HUES6 (cell line): Measurements from ENCODE around the gene OGA.

ENCODE experiments used
- H3K27ac ChIP-seq: 2 replicates; pipeline ENCODE4 v1.7.0; 2013; ENCODE audit warnings: low read depth, mild to moderate bottlenecking, low read length, inconsistent platforms
- H3K27me3 ChIP-seq: 2 replicates; pipeline ENCODE4 v1.6.1; 2013; ENCODE audit warnings: low read length; ENCODE audit not compliant: control insufficient read depth, insufficient read depth
- H3K36me3 ChIP-seq: 2 replicates; pipeline ENCODE4 v1.6.1; 2013; ENCODE audit warnings: low read length; ENCODE audit not compliant: control insufficient read depth, insufficient read depth
- H3K4me1 ChIP-seq: 2 replicates; pipeline ENCODE4 v1.6.1; 2013; ENCODE audit warnings: low read length; ENCODE audit not compliant: control insufficient read depth, insufficient read depth
- H3K4me3 ChIP-seq: 2 replicates; pipeline ENCODE4 v1.5.1; 2013; ENCODE audit warnings: low read depth, low read length
- H3K9ac ChIP-seq: one replicate; pipeline ENCODE4 v1.6.1; 2013; ENCODE audit warnings: mild to moderate bottlenecking, low read length
- H3K9me3 ChIP-seq: 2 replicates; pipeline ENCODE4 v1.6.1; 2013; ENCODE audit warnings: low read depth, low read length; ENCODE audit not compliant: control insufficient read depth, insufficient read depth

OGA gene

GRCh38 chr10:101772895-101773761, 45.1 kb downstream of the OGA start:
- peaks cover 64% of the 10 kb centered on the region for H3K27me3 ChIP-seq
- peaks cover 15% of the 10 kb centered on the region; the same call in 1 of the 2 replicates for H3K36me3 ChIP-seq
- H3K9ac ChIP-seq, result peak overlapping the region; percentile 49
- H3K27ac ChIP-seq, result no peak overlapping the region
- H3K9me3 ChIP-seq, result no peaks in the 10 kb centered on the region
- peaks cover 57% of the 10 kb centered on the region for H3K4me1 ChIP-seq
- H3K4me3 ChIP-seq, result peak overlapping the region; percentile 60

- Histone ChIP-seq H3K9me3 (no peaks in the 10 kb centered on the region), H3K27ac (no peak overlapping the region), H3K4me3 (no peak overlapping the region), H3K36me3 (peaks cover 15% of the 10 kb centered on the region; the same call in 1 of the 2 replicates), H3K4me1 (peaks cover 56% of the 10 kb centered on the region), H3K9ac (peak overlapping the region; percentile 49), H3K27me3 (peaks cover 55% of the 10 kb centered on the region)
Observed at GRCh38 chr10:101772017-101772894, 46.0 kb downstream of the OGA start.

- Histone ChIP-seq H3K9me3 (no peaks in the 10 kb centered on the region), H3K4me1 (peaks cover 51% of the 10 kb centered on the region), H3K27ac (no peak overlapping the region), H3K36me3 (peaks cover 15% of the 10 kb centered on the region; the same call in 1 of the 2 replicates), H3K27me3 (peaks cover 46% of the 10 kb centered on the region), H3K9ac (no peak overlapping the region), H3K4me3 (no peak overlapping the region)
Observed at GRCh38 chr10:101771380-101771779, 46.9 kb downstream of the OGA start.

- H3K4me3 ChIP-seq, result no peak overlapping the region
- no peaks in the 10 kb centered on the region for H3K9me3 ChIP-seq
- H3K36me3 ChIP-seq, result peaks cover 15% of the 10 kb centered on the region; the same call in 1 of the 2 replicates
- H3K27ac ChIP-seq, result no peak overlapping the region
- no peak overlapping the region for H3K9ac ChIP-seq
- H3K27me3 ChIP-seq, result peaks cover 45% of the 10 kb centered on the region
- H3K4me1 ChIP-seq, result peaks cover 51% of the 10 kb centered on the region
Observed at GRCh38 chr10:101770331-101771215, 47.7 kb downstream of the OGA start.

- H3K4me3 ChIP-seq, result no peak overlapping the region
- H3K27ac ChIP-seq, result no peak overlapping the region
- H3K27me3 ChIP-seq, result peaks cover 45% of the 10 kb centered on the region
- no peaks in the 10 kb centered on the region for H3K9me3 ChIP-seq
- peaks cover 48% of the 10 kb centered on the region for H3K4me1 ChIP-seq
- H3K36me3 ChIP-seq, result peaks cover 15% of the 10 kb centered on the region; the same call in 1 of the 2 replicates
- no peak overlapping the region for H3K9ac ChIP-seq
Observed at GRCh38 chr10:101769541-101770180, 48.6 kb downstream of the OGA start.

GRCh38 chr10:101768791-101769170, 49.5 kb downstream of the OGA start:
- Histone ChIP-seq H3K4me3 (no peak overlapping the region), H3K9ac (no peak overlapping the region), H3K36me3 (peaks cover 15% of the 10 kb centered on the region; the same call in 1 of the 2 replicates), H3K9me3 (no peaks in the 10 kb centered on the region), H3K27ac (no peak overlapping the region), H3K4me1 (peaks cover 40% of the 10 kb centered on the region), H3K27me3 (peaks cover 37% of the 10 kb centered on the region)

- Histone ChIP-seq H3K27me3 (peaks cover 31% of the 10 kb centered on the region), H3K36me3 (peaks cover 15% of the 10 kb centered on the region; the same call in 1 of the 2 replicates), H3K9me3 (no peaks in the 10 kb centered on the region), H3K4me1 (peaks cover 34% of the 10 kb centered on the region), H3K9ac (no peak overlapping the region), H3K4me3 (no peak overlapping the region), H3K27ac (no peak overlapping the region; the same call in 1 of the 2 replicates)
Observed at GRCh38 chr10:101767966-101768790, 50.1 kb downstream of the OGA start.

GRCh38 chr10:101767600-101767945, 50.7 kb downstream of the OGA start:
- no peaks in the 10 kb centered on the region for H3K9me3 ChIP-seq
- H3K4me1 ChIP-seq, result peaks cover 28% of the 10 kb centered on the region
- no peak overlapping the region for H3K9ac ChIP-seq
- peaks cover 15% of the 10 kb centered on the region; the same call in 1 of the 2 replicates for H3K36me3 ChIP-seq
- H3K27ac ChIP-seq, result no peak overlapping the region; the same call in 1 of the 2 replicates
- H3K27me3 ChIP-seq, result peaks cover 25% of the 10 kb centered on the region
- no peak overlapping the region for H3K4me3 ChIP-seq

GRCh38 chr10:101766753-101767599, 51.3 kb downstream of the OGA start:
- Histone ChIP-seq H3K36me3 (peaks cover 15% of the 10 kb centered on the region; the same call in 1 of the 2 replicates), H3K27ac (no peak overlapping the region), H3K9me3 (no peaks in the 10 kb centered on the region), H3K27me3 (peaks cover 19% of the 10 kb centered on the region), H3K4me1 (peaks cover 25% of the 10 kb centered on the region), H3K4me3 (no peak overlapping the region), H3K9ac (no peak overlapping the region)
